ENCODE results near the gene HSP90AB1. TPM values are rescaled to one million over a fixed set of nuclear protein-coding genes. Genes with fewer than 3 reads are reported as not detected.
A peak's percentile ranks its signal among the peaks of the same experiment; 100 is the strongest.

HSP90AB1 gene
- total RNA-seq, 1 donor from 2014 or later: 914 TPM

GRCh38 chr6:44251576-44252524, 4.9 kb downstream of the HSP90AB1 start:
- FAIRE-seq (no peak), DNase-seq (ENCODE audit: low read depth) (no peak)
- peaks cover 22% of the 10 kb centered on the region for H3K4me1 ChIP-seq (ENCODE audit: insufficient read depth, low read length)
- H3K27ac Mint-ChIP-seq (ENCODE audit: unreplicated experiment): peak overlapping the region; percentile 13
- no peak overlapping the region for H3K4me3 Mint-ChIP-seq (ENCODE audit: unreplicated experiment)
- no peaks in the 10 kb centered on the region for H3K9me3 ChIP-seq (ENCODE audit: insufficient read depth, low read depth, low read length)
- peak overlapping the region; percentile 23 for H3K4me2 ChIP-seq (ENCODE audit: low read length)
- no peak for TF ChIP-seq EZH2 (IDR thresholded peaks at IDR 0.05; ENCODE audit: insufficient read depth, low read length)
- no peak for TF ChIP-seq CTCF (IDR thresholded peaks at IDR 0.05; ENCODE audit: insufficient read depth, low read depth, low read length)
- peaks cover 100% of the 10 kb centered on the region for H4K20me1 ChIP-seq (ENCODE audit: insufficient read depth, low read length)
- no peak overlapping the region for H3K27ac ChIP-seq (ENCODE audit: low read depth, low read length)
- H3K36me3 ChIP-seq (ENCODE audit: insufficient read depth, low read length): peaks cover 60% of the 10 kb centered on the region
- no peak overlapping the region for H3K4me3 ChIP-seq (ENCODE audit: insufficient read depth, low read depth, low read length)
- no peak overlapping the region for H2AFZ ChIP-seq (ENCODE audit: low read depth, low read length)
- no peak overlapping the region for H3K9ac ChIP-seq (ENCODE audit: low read length)
- H3K4me1 Mint-ChIP-seq (ENCODE audit: low read depth, unreplicated experiment): peaks cover 57% of the 10 kb centered on the region
- peaks cover 3% of the 10 kb centered on the region for H3K9me3 Mint-ChIP-seq (ENCODE audit: unreplicated experiment)
- peaks cover 43% of the 10 kb centered on the region for H3K36me3 Mint-ChIP-seq (ENCODE audit: low read depth, unreplicated experiment)
- no peaks in the 10 kb centered on the region for H3K27me3 Mint-ChIP-seq (ENCODE audit: low read depth, unreplicated experiment)
- H3K79me2 ChIP-seq (ENCODE audit: insufficient read depth, low read length): peaks cover 96% of the 10 kb centered on the region
- no peaks in the 10 kb centered on the region for H3K27me3 ChIP-seq (ENCODE audit: insufficient read depth, low read length)

DNA sequence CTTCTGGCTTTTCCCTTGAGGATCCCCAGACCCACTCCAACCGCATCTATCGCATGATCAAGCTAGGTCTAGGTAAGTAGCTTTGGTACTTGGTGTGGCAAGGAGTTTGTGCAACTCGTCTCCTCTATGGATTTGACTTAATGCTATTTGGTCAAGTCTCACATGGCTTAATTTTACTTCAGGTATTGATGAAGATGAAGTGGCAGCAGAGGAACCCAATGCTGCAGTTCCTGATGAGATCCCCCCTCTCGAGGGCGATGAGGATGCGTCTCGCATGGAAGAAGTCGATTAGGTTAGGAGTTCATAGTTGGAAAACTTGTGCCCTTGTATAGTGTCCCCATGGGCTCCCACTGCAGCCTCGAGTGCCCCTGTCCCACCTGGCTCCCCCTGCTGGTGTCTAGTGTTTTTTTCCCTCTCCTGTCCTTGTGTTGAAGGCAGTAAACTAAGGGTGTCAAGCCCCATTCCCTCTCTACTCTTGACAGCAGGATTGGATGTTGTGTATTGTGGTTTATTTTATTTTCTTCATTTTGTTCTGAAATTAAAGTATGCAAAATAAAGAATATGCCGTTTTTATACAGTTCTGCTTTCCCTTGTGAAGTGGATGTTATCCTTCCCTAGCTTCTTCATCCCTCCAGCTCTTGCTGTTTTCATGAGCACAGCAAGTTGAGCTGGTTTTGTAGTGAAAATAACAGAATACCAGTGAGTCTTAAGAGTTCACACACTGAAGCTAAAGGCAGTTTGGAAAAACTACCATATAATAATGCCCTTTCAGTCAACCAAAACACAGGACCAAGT, 6.6 kb downstream of the HSP90AB1 start:
- Histone ChIP-seq H3K4me1 (ENCODE audit: insufficient read depth, low read length) (peaks cover 28% of the 10 kb centered on the region), H3K9me3 (ENCODE audit: insufficient read depth, low read depth, low read length) (no peaks in the 10 kb centered on the region), H3K36me3 (ENCODE audit: insufficient read depth, low read length) (peaks cover 55% of the 10 kb centered on the region), H3K9ac (ENCODE audit: low read length) (peak overlapping the region; percentile 18), H3K27ac (ENCODE audit: low read depth, low read length) (no peak overlapping the region), H2AFZ (ENCODE audit: low read depth, low read length) (no peak overlapping the region), H3K79me2 (ENCODE audit: insufficient read depth, low read length) (peaks cover 83% of the 10 kb centered on the region), H3K4me3 (ENCODE audit: insufficient read depth, low read depth, low read length) (no peak overlapping the region), H3K27me3 (ENCODE audit: insufficient read depth, low read length) (no peaks in the 10 kb centered on the region), H4K20me1 (ENCODE audit: insufficient read depth, low read length) (peaks cover 84% of the 10 kb centered on the region), H3K4me2 (ENCODE audit: low read length) (peak overlapping the region; percentile 5)
- Mint-ChIP-seq H3K36me3 (ENCODE audit: low read depth, unreplicated experiment) (peaks cover 37% of the 10 kb centered on the region), H3K9me3 (ENCODE audit: unreplicated experiment) (no peaks in the 10 kb centered on the region), H3K27me3 (ENCODE audit: low read depth, unreplicated experiment) (no peaks in the 10 kb centered on the region), H3K27ac (ENCODE audit: unreplicated experiment) (peak overlapping the region; percentile 56), H3K4me3 (ENCODE audit: unreplicated experiment) (peak overlapping the region; percentile 72), H3K4me1 (ENCODE audit: low read depth, unreplicated experiment) (peaks cover 62% of the 10 kb centered on the region)
- DNase-seq (ENCODE audit: low read depth) (no peak), FAIRE-seq (no peak)
- peak; percentile 21 for TF ChIP-seq CTCF (IDR thresholded peaks at IDR 0.05; ENCODE audit: insufficient read depth, low read depth, low read length)
- TF ChIP-seq EZH2 (IDR thresholded peaks at IDR 0.05; ENCODE audit: insufficient read depth, low read length): no peak

Data from astrocyte (in vitro differentiated cells and primary cell).